ENCODE results near the gene DOCK1. TPM values are rescaled to one million over a fixed set of nuclear protein-coding genes. Genes with fewer than 3 reads are reported as not detected.

The DOCK1 gene
- total RNA-seq, 2 donors from 2014 or later: 46.4 to 49.0 TPM

GRCh38 chr10:127040756-127041155, 135.5 kb downstream of the DOCK1 start:
- Histone ChIP-seq H3K4me1 (no peaks in the 10 kb centered on the region), H3K27me3 (no peaks in the 10 kb centered on the region), H3K9me3 (no peaks in the 10 kb centered on the region), H3K4me3 (no peak overlapping the region), H3K27ac (no peak overlapping the region), H3K9ac (ENCODE audit: low read depth in 2 of 2, low read length in 2 of 2) (no peak overlapping the region), H3K36me3 (peaks cover 2% of the 10 kb centered on the region)
- intact Hi-C loops (cut with DNase I): no loop called here
- no peak for DNase-seq
- TF ChIP-seq, protein P1, sequence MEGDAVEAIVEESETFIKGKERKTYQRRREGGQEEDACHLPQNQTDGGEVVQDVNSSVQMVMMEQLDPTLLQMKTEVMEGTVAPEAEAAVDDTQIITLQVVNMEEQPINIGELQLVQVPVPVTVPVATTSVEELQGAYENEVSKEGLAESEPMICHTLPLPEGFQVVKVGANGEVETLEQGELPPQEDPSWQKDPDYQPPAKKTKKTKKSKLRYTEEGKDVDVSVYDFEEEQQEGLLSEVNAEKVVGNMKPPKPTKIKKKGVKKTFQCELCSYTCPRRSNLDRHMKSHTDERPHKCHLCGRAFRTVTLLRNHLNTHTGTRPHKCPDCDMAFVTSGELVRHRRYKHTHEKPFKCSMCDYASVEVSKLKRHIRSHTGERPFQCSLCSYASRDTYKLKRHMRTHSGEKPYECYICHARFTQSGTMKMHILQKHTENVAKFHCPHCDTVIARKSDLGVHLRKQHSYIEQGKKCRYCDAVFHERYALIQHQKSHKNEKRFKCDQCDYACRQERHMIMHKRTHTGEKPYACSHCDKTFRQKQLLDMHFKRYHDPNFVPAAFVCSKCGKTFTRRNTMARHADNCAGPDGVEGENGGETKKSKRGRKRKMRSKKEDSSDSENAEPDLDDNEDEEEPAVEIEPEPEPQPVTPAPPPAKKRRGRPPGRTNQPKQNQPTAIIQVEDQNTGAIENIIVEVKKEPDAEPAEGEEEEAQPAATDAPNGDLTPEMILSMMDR (IDR thresholded peaks at IDR 0.05): no peak

DNA sequence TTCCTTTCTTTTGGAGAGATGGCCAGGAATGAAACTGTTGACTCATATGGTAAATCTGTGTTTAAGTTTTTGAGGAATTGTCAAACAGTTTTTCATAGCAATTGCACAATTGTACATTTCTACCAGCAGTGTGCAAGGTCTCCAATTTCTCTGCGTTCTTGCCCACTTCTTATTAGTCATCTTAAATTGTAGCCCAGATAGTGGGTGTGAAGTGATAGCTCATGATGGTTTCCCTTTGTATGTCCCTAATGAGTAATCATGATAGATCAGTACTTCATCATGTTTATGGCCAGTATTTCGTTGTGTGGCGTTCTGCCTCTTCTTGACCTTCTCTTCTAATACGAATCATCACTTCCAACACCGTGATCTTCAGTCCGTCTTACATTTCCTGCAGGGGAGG, 136.3 kb downstream of the DOCK1 start:
- H3K36me3 ChIP-seq: peaks cover 4% of the 10 kb centered on the region
- H3K4me1 ChIP-seq: no peaks in the 10 kb centered on the region
- TF ChIP-seq, protein P1 (IDR thresholded peaks at IDR 0.05): no peak
- intact Hi-C loops (cut with DNase I): no loop called here
- no peak overlapping the region for H3K4me3 ChIP-seq
- peak; percentile 7 for DNase-seq
- H3K27ac ChIP-seq: no peak overlapping the region
- no peaks in the 10 kb centered on the region for H3K9me3 ChIP-seq
- no peak overlapping the region for H3K9ac ChIP-seq (ENCODE audit: low read depth in 2 of 2, low read length in 2 of 2)
- H3K27me3 ChIP-seq: no peaks in the 10 kb centered on the region

DNA sequence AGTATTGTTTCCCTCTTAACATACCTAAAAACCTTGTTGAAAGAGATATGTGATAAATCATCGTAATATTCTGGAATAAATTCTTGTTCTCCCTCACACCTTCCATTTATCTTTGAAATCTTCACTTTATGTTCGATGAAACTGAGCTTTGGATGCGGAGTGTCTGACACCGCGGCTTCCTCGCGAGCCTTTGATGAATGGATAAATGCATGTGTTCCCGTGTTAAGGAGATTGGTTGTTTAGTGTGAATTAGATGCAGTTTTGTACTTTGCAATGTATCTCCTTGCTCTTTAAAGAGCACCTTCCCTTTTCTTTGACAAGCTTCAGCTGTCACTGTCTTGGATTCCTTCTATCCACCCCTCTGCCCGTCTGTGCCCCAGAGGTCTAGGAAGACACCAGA, 138.1 kb downstream of the DOCK1 start:
- DNase-seq: no peak
- intact Hi-C loops (cut with DNase I): no loop called here
- TF ChIP-seq, protein P1 (IDR thresholded peaks at IDR 0.05): no peak
- peaks cover 4% of the 10 kb centered on the region for H3K36me3 ChIP-seq
- H3K9me3 ChIP-seq: no peaks in the 10 kb centered on the region
- H3K4me3 ChIP-seq: no peak overlapping the region
- no peaks in the 10 kb centered on the region for H3K27me3 ChIP-seq
- no peak overlapping the region for H3K27ac ChIP-seq
- no peaks in the 10 kb centered on the region for H3K4me1 ChIP-seq
- no peak overlapping the region for H3K9ac ChIP-seq (ENCODE audit: low read depth in 2 of 2, low read length in 2 of 2)

- Histone ChIP-seq H3K9ac (ENCODE audit: low read depth in 2 of 2, low read length in 2 of 2) (no peak overlapping the region), H3K36me3 (peaks cover 4% of the 10 kb centered on the region), H3K27me3 (no peaks in the 10 kb centered on the region), H3K9me3 (no peaks in the 10 kb centered on the region), H3K4me1 (no peaks in the 10 kb centered on the region), H3K4me3 (no peak overlapping the region), H3K27ac (no peak overlapping the region)
- DNase-seq: peak; percentile 24
- intact Hi-C loops (cut with DNase I): no loop called here
- TF ChIP-seq, protein P1 (IDR thresholded peaks at IDR 0.05): no peak
Measured at GRCh38 chr10:127044186-127044585, 139.0 kb downstream of the DOCK1 start.

DNA sequence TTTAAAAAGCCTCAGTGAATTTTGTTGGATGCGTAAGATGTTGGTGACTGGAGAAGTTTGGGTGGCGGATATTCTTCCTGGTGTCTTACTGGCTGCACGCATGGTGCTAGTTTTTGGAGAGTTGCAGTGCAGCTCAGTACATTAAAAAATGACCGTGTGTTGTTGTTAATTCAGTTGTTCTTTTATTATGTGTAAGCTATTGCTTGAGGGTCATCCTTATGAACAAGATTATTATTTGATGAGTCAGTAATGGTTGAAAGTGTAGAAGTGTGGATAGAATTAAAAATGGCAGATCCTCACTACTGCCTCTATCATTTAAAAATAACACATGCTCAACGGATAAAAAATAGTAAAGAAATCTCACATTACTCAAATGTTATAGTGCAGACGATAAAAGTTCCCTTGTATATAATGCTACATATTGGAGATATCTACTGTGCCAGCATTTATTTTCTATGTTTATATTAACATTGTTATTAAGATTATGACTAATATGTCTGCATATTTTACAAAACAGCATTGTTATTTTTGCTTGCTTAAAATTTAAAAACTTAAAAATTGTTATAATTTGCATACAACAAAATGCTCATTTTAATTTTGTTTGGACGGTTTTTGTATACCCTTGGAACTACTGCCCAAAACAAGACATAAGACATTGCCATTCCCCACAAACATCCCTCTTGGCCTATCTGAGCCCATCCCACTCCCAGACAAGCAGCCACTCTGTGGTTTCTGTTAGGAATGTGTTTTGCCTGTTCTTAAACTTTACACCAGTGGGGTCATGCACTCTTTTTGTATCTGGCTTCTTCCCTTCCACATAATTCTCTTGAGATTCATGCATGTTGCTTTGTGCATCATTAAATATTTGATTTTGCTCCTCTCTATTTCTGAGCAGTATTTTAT, 142.0 kb downstream of the DOCK1 start:
- intact Hi-C loops (cut with DNase I): no loop called here
- Histone ChIP-seq H3K27ac (no peak overlapping the region), H3K27me3 (no peaks in the 10 kb centered on the region), H3K9ac (ENCODE audit: low read depth in 2 of 2, low read length in 2 of 2) (no peak overlapping the region), H3K9me3 (no peaks in the 10 kb centered on the region), H3K4me1 (no peaks in the 10 kb centered on the region), H3K4me3 (no peak overlapping the region), H3K36me3 (peaks cover 4% of the 10 kb centered on the region)
- DNase-seq: no peak
- TF ChIP-seq, protein P1 (IDR thresholded peaks at IDR 0.05): no peak

Measured in colonic mucosa (tissue), 4 donors.